Nephron progenitor cell (in vitro differentiated cells): ENCODE results near the gene ANO4.

Experiments used
- DNase-seq: peaks from one replicate; pipeline ENCODE4 v3.0.0; 2021
- H3K27ac Mint-ChIP-seq: 2 replicates; pipeline ENCODE4 v1.8.0; 2021; ENCODE audit warnings: mild to moderate bottlenecking, moderate library complexity, mixed read lengths
- H3K27me3 Mint-ChIP-seq: 2 replicates; pipeline ENCODE4 v1.8.0; 2021; ENCODE audit warnings: mild to moderate bottlenecking, low read depth, mixed read lengths; ENCODE audit not compliant: poor library complexity
- H3K36me3 Mint-ChIP-seq: 2 replicates; pipeline ENCODE4 v1.8.0; 2021; ENCODE audit warnings: low read depth, mixed read lengths
- H3K4me1 Mint-ChIP-seq: 2 replicates; pipeline ENCODE4 v1.8.0; 2021; ENCODE audit warnings: mixed read lengths
- H3K4me3 Mint-ChIP-seq: 2 replicates; pipeline ENCODE4 v1.8.0; 2021; ENCODE audit warnings: mild to moderate bottlenecking, moderate library complexity, mixed read lengths
- H3K9me3 Mint-ChIP-seq: 2 replicates; pipeline ENCODE4 v1.8.0; 2021; ENCODE audit warnings: mild to moderate bottlenecking, moderate library complexity, mixed read lengths
- CTCF ChIP-seq: fragments of 200-600 bp; sonication (generic); IDR thresholded peaks from 2 replicates; pipeline ENCODE4 v1.5.0; 2021; ENCODE audit warnings: antibody characterized with exemption

The ANO4 gene

DNA sequence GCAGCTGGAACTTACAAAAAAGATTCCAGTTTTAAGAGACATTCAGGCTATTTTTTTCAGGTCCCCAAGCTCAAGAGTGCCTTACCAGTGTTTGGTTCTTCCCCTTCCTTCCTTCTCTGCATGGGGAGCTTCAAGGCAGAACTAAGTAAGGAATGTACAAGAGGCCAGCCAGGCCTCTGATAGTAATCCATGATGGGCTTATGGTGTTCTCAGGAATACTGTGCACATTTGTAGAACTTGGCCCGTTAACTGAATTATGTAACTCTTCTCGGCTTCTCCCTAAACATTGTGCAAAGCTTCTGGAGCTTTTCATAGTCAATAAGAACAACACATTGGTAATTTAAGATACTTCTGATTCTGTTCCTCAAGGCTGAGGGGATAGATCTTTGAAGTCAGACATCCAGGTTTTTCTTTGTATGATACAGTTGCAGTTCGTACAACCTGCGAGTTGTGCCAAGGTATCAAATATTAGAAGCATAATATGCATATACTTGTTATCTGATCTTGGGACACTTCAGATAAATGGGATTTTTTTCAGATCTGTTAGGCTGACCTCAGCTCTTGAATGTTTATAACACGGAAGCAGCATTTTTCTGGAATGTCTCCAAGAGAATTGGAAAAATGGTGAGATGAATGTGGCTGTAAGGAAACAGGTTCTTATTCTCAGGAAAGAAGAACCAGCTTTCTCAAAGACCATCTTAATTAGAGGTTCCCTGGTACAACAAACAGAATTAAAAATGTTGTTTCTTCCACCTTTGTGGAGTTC lies 148.6 kb downstream of the ANO4 start:
- DNase-seq, result no peak
- Mint-ChIP-seq H3K9me3 (no peaks in the 10 kb centered on the region), H3K27me3 (peaks cover 13% of the 10 kb centered on the region), H3K27ac (no peak overlapping the region), H3K4me1 (no peaks in the 10 kb centered on the region), H3K4me3 (no peak overlapping the region), H3K36me3 (no peaks in the 10 kb centered on the region)
- TF ChIP-seq CTCF, result no peak

- Mint-ChIP-seq H3K4me3 (no peak overlapping the region), H3K4me1 (peaks cover 15% of the 10 kb centered on the region), H3K9me3 (no peaks in the 10 kb centered on the region), H3K27ac (no peak overlapping the region), H3K27me3 (peaks cover 16% of the 10 kb centered on the region), H3K36me3 (no peaks in the 10 kb centered on the region)
- DNase-seq, result no peak
- no peak for TF ChIP-seq CTCF
These were observed 157.2 kb downstream of the ANO4 start for GRCh38 chr12:100951756-100952155.

- no peak for TF ChIP-seq CTCF
- no peak overlapping the region for H3K27ac Mint-ChIP-seq
- H3K36me3 Mint-ChIP-seq, result no peaks in the 10 kb centered on the region
- no peaks in the 10 kb centered on the region for H3K9me3 Mint-ChIP-seq
- H3K27me3 Mint-ChIP-seq, result peaks cover 13% of the 10 kb centered on the region
- DNase-seq, result no peak
- H3K4me1 Mint-ChIP-seq, result peaks cover 15% of the 10 kb centered on the region
- H3K4me3 Mint-ChIP-seq, result no peak overlapping the region
These were observed 158.6 kb downstream of the ANO4 start for GRCh38 chr12:100953217-100953616.

DNA sequence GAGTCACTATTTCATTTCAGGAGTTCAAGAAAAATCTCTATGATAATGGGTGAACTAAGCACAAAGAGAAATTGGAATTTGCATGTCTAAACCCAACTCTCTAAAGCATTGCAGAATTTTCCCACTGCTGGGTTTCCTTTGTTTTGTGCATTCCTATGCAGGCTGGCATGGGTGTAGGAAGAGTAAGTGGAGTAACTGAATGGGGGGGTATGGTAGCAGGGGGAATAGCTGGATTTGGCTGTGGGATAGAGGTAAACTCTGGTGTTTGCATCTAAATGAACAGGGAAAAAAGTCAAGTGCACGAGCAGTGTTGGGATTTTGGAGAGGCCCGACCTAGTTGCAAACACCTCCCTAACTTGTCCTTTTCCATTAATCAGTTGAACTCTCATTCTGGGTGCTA lies 159.1 kb downstream of the ANO4 start:
- Mint-ChIP-seq H3K36me3 (no peaks in the 10 kb centered on the region), H3K9me3 (no peaks in the 10 kb centered on the region), H3K27ac (no peak overlapping the region), H3K27me3 (peaks cover 13% of the 10 kb centered on the region), H3K4me3 (no peak overlapping the region), H3K4me1 (peaks cover 15% of the 10 kb centered on the region)
- TF ChIP-seq CTCF, result no peak
- DNase-seq, result no peak

DNA sequence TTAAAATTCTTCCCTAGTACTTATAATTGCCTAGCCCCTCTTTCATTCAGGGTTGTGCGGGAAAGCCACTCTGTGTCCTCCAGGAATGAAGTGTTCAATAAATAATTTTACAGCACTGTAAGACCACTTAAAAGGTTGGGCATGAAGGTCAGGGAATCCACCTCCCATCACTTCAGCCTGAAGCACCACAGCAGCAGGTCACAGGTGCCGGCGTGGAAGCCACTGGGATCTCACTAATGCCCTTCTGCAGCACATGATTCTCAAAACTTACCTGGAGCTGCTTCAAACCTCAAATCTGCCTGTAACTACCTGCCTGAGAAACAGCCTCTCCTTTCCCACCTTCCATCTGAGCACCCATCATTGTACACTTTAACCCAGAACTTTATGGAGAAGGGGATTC lies 159.5 kb downstream of the ANO4 start:
- no peak for DNase-seq
- no peak overlapping the region for H3K27ac Mint-ChIP-seq
- no peaks in the 10 kb centered on the region for H3K9me3 Mint-ChIP-seq
- no peak overlapping the region for H3K4me3 Mint-ChIP-seq
- no peaks in the 10 kb centered on the region for H3K36me3 Mint-ChIP-seq
- peaks cover 13% of the 10 kb centered on the region for H3K27me3 Mint-ChIP-seq
- TF ChIP-seq CTCF, result no peak
- H3K4me1 Mint-ChIP-seq, result peaks cover 15% of the 10 kb centered on the region

GRCh38 chr12:100955139-100955538 lies 160.6 kb downstream of the ANO4 start:
- Mint-ChIP-seq H3K27me3 (peaks cover 10% of the 10 kb centered on the region), H3K9me3 (no peaks in the 10 kb centered on the region), H3K4me3 (no peak overlapping the region), H3K4me1 (peaks cover 23% of the 10 kb centered on the region), H3K36me3 (no peaks in the 10 kb centered on the region), H3K27ac (no peak overlapping the region)
- TF ChIP-seq CTCF, result no peak
- DNase-seq, result peak; percentile 4
